ENCODE results near the gene CHST11. TPM values are rescaled to one million over a fixed set of nuclear protein-coding genes. Genes with fewer than 3 reads are reported as not detected.

CHST11 gene
- polyA plus RNA-seq, 3 donors, result 6.2 to 8.1 (median 7.6) TPM

GRCh38 chr12:104626069-104626837, 169.5 kb downstream of the CHST11 start:
- no peak for DNase-seq

GRCh38 chr12:104627231-104627989, 170.7 kb downstream of the CHST11 start:
- no peak for DNase-seq

- no peak for DNase-seq
Measured at GRCh38 chr12:104627990-104628830, 171.5 kb downstream of the CHST11 start.

GRCh38 chr12:104628831-104629135, 172.0 kb downstream of the CHST11 start:
- DNase-seq, result no peak

GRCh38 chr12:104630230-104630670, 173.5 kb downstream of the CHST11 start:
- no peak for DNase-seq

GRCh38 chr12:104631867-104632266, 175.1 kb downstream of the CHST11 start:
- no peak for DNase-seq

GRCh38 chr12:104632724-104633201, 176.0 kb downstream of the CHST11 start:
- no peak for DNase-seq

- DNase-seq, result no peak
Measured at GRCh38 chr12:104634044-104634443, 177.3 kb downstream of the CHST11 start.

- no peak for DNase-seq
Measured at GRCh38 chr12:104634852-104635251, 178.1 kb downstream of the CHST11 start.

- no peak for DNase-seq
Measured at GRCh38 chr12:104635607-104636343, 179.0 kb downstream of the CHST11 start.

GRCh38 chr12:104636496-104636895, 179.7 kb downstream of the CHST11 start:
- no peak for DNase-seq

GRCh38 chr12:104637604-104638003, 180.9 kb downstream of the CHST11 start:
- DNase-seq, result no peak

GRCh38 chr12:104638218-104638850, 181.6 kb downstream of the CHST11 start:
- no peak for DNase-seq

- no peak for DNase-seq
Measured at GRCh38 chr12:104638851-104639240, 182.1 kb downstream of the CHST11 start.

GRCh38 chr12:104640956-104641355, 184.2 kb downstream of the CHST11 start:
- no peak for DNase-seq

- DNase-seq, result no peak
Measured at GRCh38 chr12:104641862-104642261, 185.1 kb downstream of the CHST11 start.

GRCh38 chr12:104643093-104643818, 186.5 kb downstream of the CHST11 start:
- DNase-seq, result no peak

GRCh38 chr12:104643819-104644669, 187.3 kb downstream of the CHST11 start:
- no peak for DNase-seq

GRCh38 chr12:104648756-104649155, 192.0 kb downstream of the CHST11 start:
- no peak for DNase-seq
